GM12874 (cell line): ENCODE results near the gene POMC.

Experiments used
- CTCF ChIP-seq: IDR thresholded peaks from 2 replicates; pipeline ENCODE4 v1.5.1; 2011; ENCODE audit warnings: low read depth, mild to moderate bottlenecking, control low read depth, low read length, moderate library complexity; ENCODE audit not compliant: insufficient read depth

POMC gene

GRCh38 chr2:25146896-25147295 is 21.5 kb downstream of the POMC start:
- TF ChIP-seq CTCF = no peak

- TF ChIP-seq CTCF = no peak
Measured at GRCh38 chr2:25145803-25146202, 22.6 kb downstream of the POMC start.

- no peak for TF ChIP-seq CTCF
Measured at GRCh38 chr2:25141120-25141519, 27.3 kb downstream of the POMC start.

GRCh38 chr2:25132693-25133092 is 35.7 kb downstream of the POMC start:
- TF ChIP-seq CTCF = no peak

- TF ChIP-seq CTCF = no peak
Measured at GRCh38 chr2:25132299-25132635, 36.1 kb downstream of the POMC start.

GRCh38 chr2:25131567-25132298 is 36.6 kb downstream of the POMC start:
- TF ChIP-seq CTCF = no peak

- no peak for TF ChIP-seq CTCF
Measured at GRCh38 chr2:25131253-25131566, 37.2 kb downstream of the POMC start.

- TF ChIP-seq CTCF = no peak
Measured at GRCh38 chr2:25129901-25130520, 38.4 kb downstream of the POMC start.
